Spleen (tissue), 11 donors: ENCODE results near the gene RNPEPL1. TPM values are rescaled to one million over a fixed set of nuclear protein-coding genes. Genes with fewer than 3 reads are reported as not detected.

Source experiments
- DNase-seq: peaks from one replicate; pipeline ENCODE4 v3.0.0-alpha.2; 2020
- H3K27ac ChIP-seq, 8 donors: fragments of 200-600 bp; sonication (generic) in 7 of 8; 1 replicate in 4 of 8; 2 replicates in 4 of 8; pipeline versions ENCODE4 v1.5.0 to v1.8.0; 2016 to 2021; ENCODE audit warnings: inconsistent platforms in 4 of 8, mild to moderate bottlenecking in 4 of 8, moderate library complexity in 1 of 8
- H3K27me3 ChIP-seq, 7 donors: fragments of 200-600 bp; sonication (generic) in 6 of 7; replicated peaks in 1 of 7; 1 replicate in 4 of 7; 2 replicates in 3 of 7; pipeline versions ENCODE4 v1.5.0 to v1.8.0; 2016 to 2021; ENCODE audit warnings: inconsistent platforms in 3 of 7, mild to moderate bottlenecking in 1 of 7
- H3K36me3 ChIP-seq, 6 donors: fragments of 200-600 bp; sonication (generic) in 5 of 6; 1 replicate in 4 of 6; 2 replicates in 2 of 6; pipeline versions ENCODE4 v1.5.0 to v1.8.0; 2016 to 2021; ENCODE audit warnings: inconsistent platforms in 2 of 6
- H3K4me1 ChIP-seq, 6 donors: fragments of 200-600 bp; sonication (generic) in 5 of 6; 1 replicate in 3 of 6; 2 replicates in 3 of 6; pipeline versions ENCODE4 v1.5.0 to v1.8.0; 2016 to 2021; ENCODE audit warnings: inconsistent platforms in 3 of 6
- H3K4me3 ChIP-seq, 8 donors: fragments of 200-600 bp; sonication (generic) in 7 of 8; 1 replicate in 4 of 8; 2 replicates in 4 of 8; pipeline versions ENCODE4 v1.5.0 to v1.8.0; 2016 to 2021; ENCODE audit warnings: inconsistent platforms in 4 of 8, mild to moderate bottlenecking in 4 of 8, moderate library complexity in 2 of 8
- H3K9me3 ChIP-seq, 8 donors: fragments of 200-600 bp; sonication (generic) in 7 of 8; 1 replicate in 4 of 8; 2 replicates in 4 of 8; pipeline versions ENCODE4 v1.5.0 to v1.8.0; 2016 to 2021; ENCODE audit warnings: inconsistent platforms in 4 of 8
- POLR2A ChIP-seq, 3 donors: fragments of 450-650 bp; IDR thresholded peaks; one replicate each; pipeline ENCODE4 v1.5.1; 2017; ENCODE audit warnings: antibody characterized with exemption in 3 of 3, mild to moderate bottlenecking in 1 of 3
- POLR2AphosphoS5 ChIP-seq, 3 donors: sonication (generic); formaldehyde crosslinking; IDR thresholded peaks; one replicate each; pipeline ENCODE4 v1.5.1; 2017; ENCODE audit warnings: antibody characterized with exemption in 3 of 3
- WGBS, 5 donors: extraction: QIAGEN DNeasy Blood & Tissue Kit in 3 of 5; methylation state at CpG; one replicate each; pipeline versions ENCODE4 v1.1.5 to v1.1.7; 2013 to 2018; 5-methylcytosine and 5-hydroxymethylcytosine counted together
- intact Hi-C: fragments of 100-400 bp; cut with DNase I; formaldehyde crosslinking; loops from one replicate; pipeline ENCODE4 v1.15.0; 2023; ENCODE audit warnings: low total_unique reads
- polyA plus RNA-seq, 3 donors: library from polyadenylated mRNA; stranded (reverse); fragments of 200-250 nt; gene quantifications; one replicate each; pipeline ENCODE4 v1.2.1, GENCODE V29; 2013
- total RNA-seq, 7 donors: library from RNA; depleted of rRNA in 3 of 7; stranded (reverse); fragments of >200 nt in 3 of 7; fragmentation: NEBNext Ultra II Directional in 4 of 7; extraction: Animal tissue kit (Norgen Biotek cat#: 25700) in 4 of 7; gene quantifications; one replicate each; pipeline versions ENCODE4 v1.1.0 to v1.2.1, GENCODE V29; 2016 to 2021
- TF ChIP-seq, protein P1 (sequence below), 11 experiments: fragments of 200-600 bp in 7 of 11; fragments of 450-650 bp in 4 of 11; sonication (generic) in 4 of 11; IDR thresholded peaks in 8 of 11; conservative IDR thresholded peaks in 3 of 11; 1 replicate in 7 of 11; 2 replicates in 4 of 11; pipeline versions ENCODE4 v1.4.0 to v1.8.0; 2016 to 2021; ENCODE audit warnings: antibody characterized with exemption in 11 of 11, inconsistent platforms in 4 of 11, mild to moderate bottlenecking in 1 of 11
- donor health status: healthy with polysubstance abuse.
- donor health status: DM: no; HTN: no; CAD: no; lungs with moderate emphysema.
- donor health status: DM: no; HTN: no; CAD: no.
- donor health status: Bipolar disorder and iron deficiency.
- donor health status: healthy.
- donor health status: DM: no; HTN: no; CAD: no.
- donor health status: DM: yes; HTN: yes; CAD: no.

The RNPEPL1 gene
- total and polyA plus RNA-seq, 10 donors = 57.2 to 165 (median 87.4) TPM

DNA sequence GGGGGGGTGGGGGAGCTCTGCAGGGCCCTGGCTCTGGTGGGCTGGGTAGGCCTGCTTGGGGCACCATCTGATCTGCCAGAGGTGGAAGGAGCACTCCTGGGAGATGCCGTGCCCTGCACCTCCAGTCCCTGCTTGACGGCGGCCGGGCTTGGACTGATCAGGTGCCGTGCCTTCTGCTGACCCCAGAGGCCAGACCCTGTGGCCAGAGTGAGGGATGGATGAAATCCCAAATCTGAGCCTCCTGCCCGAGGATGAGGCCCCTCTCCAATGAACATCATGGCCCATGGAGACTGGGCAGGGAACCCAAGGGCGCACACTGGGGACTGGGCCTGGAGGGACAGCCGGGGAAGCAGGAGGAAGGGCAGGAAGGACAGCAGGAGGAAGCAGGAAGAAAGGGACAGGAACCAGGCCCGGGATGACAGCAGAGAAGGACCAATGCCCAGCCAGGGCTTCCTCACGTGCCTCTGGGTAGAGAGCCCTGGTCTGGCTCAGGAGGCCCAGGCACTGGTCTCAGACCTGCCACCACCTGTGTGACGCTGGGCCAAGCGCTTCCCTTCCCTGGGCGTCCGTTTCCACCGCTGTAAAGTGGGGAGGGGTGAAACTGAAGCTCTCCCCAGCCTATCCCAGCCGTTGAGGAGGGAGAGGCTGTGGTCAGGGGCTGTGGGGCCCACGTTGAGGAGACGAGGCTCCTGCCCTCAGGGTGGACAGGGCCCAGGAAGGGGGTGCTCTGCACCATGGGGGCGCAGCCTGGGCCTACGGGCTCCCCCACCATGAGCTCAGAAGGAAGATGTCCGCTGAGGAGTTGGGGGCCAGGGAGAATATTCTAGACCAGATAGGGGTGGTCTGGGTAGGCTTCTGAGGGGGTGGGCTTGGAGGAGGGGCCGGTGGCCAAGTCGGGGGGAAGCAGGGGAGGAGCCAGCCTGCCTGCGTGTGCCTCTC, 56.0 kb downstream of the RNPEPL1 start:
- peak overlapping the region in 7 of 8 donors; percentile 39 to 85 (median 58) for H3K27ac ChIP-seq

DNA sequence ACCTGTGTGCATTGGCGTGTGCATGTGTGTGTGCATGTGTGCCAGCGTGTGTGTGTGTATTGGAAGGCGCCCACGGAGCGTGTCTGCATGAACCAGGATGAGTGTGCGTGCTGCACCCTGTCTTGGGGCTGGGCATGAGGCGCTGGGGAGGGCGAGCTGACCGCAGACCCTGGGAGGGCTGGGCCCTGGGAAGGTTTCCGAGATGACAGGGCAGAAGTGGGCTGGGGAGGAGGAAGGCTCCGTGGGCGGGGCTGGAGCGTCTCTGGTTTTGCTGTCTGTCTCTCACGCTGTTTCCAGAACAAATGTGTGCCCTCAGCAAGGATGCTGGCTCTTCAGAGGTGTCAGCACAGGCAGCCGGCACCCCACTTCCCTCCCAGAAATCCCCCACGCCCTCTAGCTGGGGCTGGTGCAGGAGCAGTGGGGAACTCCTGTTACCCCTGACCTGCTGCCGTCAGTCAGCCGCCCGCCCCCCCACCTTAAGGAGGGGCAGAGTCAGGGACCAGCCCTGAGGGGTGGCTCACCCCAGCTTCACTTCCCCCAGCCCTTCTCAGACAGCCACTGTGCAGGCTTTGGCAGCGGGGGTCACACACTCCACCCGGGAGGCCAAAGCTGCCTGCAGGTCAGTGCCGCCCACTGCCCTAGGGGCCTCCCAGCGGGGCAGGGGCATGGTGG, 56.8 kb downstream of the RNPEPL1 start, which contains the start of gene GPR35:
GPR35 (plus strand) TSS at position 531 of the 672 bp plus-strand sequence. CDS start 4,473 bp downstream, outside the sequence.
- Histone ChIP-seq H3K4me3 (peak within 1 kb of the TSS in 3 of 8 donors; percentile 18 to 49 (median 22)), H3K9me3 (no peaks in the 10 kb centered on the region), H3K4me1 (peaks cover 3 to 73% (median 62%) of the 10 kb centered on the region in 6 donors), H3K36me3 (peaks cover 0 to 9% (median under 1%) of the 10 kb centered on the region in 6 donors), H3K27ac (peak within 1 kb of the TSS in 7 of 8 donors; percentile 39 to 85 (median 58)), H3K27me3 (peaks cover 0 to 4% (median 0%) of the 10 kb centered on the region in 7 donors)
- WGBS, 5 donors = 22 to 33% (median 25%) methylated on average over 19 to 23 of the region's 23 CpGs
- DNase-seq = peak; percentile 88
- TF ChIP-seq, protein P1, sequence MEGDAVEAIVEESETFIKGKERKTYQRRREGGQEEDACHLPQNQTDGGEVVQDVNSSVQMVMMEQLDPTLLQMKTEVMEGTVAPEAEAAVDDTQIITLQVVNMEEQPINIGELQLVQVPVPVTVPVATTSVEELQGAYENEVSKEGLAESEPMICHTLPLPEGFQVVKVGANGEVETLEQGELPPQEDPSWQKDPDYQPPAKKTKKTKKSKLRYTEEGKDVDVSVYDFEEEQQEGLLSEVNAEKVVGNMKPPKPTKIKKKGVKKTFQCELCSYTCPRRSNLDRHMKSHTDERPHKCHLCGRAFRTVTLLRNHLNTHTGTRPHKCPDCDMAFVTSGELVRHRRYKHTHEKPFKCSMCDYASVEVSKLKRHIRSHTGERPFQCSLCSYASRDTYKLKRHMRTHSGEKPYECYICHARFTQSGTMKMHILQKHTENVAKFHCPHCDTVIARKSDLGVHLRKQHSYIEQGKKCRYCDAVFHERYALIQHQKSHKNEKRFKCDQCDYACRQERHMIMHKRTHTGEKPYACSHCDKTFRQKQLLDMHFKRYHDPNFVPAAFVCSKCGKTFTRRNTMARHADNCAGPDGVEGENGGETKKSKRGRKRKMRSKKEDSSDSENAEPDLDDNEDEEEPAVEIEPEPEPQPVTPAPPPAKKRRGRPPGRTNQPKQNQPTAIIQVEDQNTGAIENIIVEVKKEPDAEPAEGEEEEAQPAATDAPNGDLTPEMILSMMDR (IDR thresholded peaks at IDR 0.05 in 8 of 11, conservative IDR thresholded peaks at IDR 0.05 in 3 of 11) = peak in 2 of 11 experiments; percentile 25 to 43
- no peak for TF ChIP-seq POLR2A (IDR thresholded peaks at IDR 0.05)
- TF ChIP-seq POLR2AphosphoS5 (IDR thresholded peaks at IDR 0.05) = peak; percentile 49 to 72 (median 60)
- intact Hi-C loops = no loop called here

More for the DNA sequence above, 56.0 kb downstream of the RNPEPL1 start:
- WGBS, 5 donors = 59 to 73% (median 67%) methylated on average over 19 to 24 of the region's 24 CpGs
- H3K4me3 ChIP-seq = peak overlapping the region in 1 of 8 donors; percentile 49
- H3K36me3 ChIP-seq = peaks cover 0 to 9% (median 0%) of the 10 kb centered on the region in 6 donors
- peaks cover 3 to 80% (median 69%) of the 10 kb centered on the region in 6 donors for H3K4me1 ChIP-seq
- intact Hi-C loops = no loop called here
- TF ChIP-seq, protein P1 (IDR thresholded peaks at IDR 0.05 in 8 of 11, conservative IDR thresholded peaks at IDR 0.05 in 3 of 11) = no peak
- TF ChIP-seq POLR2AphosphoS5 (IDR thresholded peaks at IDR 0.05) (no peak), POLR2A (IDR thresholded peaks at IDR 0.05) (no peak)
- peak; percentile 73 for DNase-seq
- H3K9me3 ChIP-seq = no peaks in the 10 kb centered on the region
- H3K27me3 ChIP-seq = peaks cover 0 to 4% (median 0%) of the 10 kb centered on the region in 7 donors

DNA sequence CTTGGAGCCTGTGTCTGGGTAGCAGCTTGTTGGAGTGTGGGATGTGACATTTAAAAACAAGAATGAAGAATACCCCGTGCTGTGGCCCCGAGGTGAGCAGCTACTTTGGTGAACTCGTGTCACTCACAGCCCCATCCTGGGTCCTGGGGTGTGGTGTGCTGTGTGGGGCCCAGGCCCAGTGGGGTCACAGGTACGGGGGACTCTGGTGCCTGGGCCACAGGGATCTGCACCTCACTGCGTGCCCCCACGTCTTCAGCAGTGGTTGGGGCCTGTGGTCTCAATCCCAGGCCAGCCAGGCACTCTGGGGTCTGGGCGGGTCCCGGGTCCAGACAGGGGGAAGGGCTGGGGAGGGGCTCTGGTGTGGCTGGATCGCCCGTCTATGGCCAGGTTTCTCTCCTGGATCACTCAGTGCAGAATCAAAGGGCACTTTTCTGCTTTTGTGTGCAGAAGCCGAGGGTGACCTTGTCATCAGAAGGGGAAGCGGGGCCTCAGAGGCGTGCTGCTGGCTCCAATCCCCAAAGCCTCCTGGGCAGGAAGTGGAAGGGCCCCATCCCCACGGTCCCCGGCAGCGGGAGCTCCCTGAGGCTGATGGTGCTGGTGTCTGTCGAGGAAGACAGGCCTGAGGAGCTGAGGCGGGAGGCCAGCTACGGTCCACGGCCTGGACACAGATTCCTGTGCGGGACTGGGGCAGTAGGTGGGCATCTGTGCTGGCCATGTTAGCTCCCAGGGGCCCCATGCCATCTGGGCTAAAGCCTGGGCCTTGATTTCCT, 58.4 kb downstream of the RNPEPL1 start:
- H3K36me3 ChIP-seq = peaks cover 0 to 25% (median 2%) of the 10 kb centered on the region in 6 donors
- peaks cover 0 to 4% (median 0%) of the 10 kb centered on the region in 7 donors for H3K27me3 ChIP-seq
- DNase-seq = peak; percentile 82
- H3K9me3 ChIP-seq = no peaks in the 10 kb centered on the region
- peak overlapping the region in 1 of 8 donors; percentile 36 for H3K4me3 ChIP-seq
- intact Hi-C loops = no loop called here
- H3K27ac ChIP-seq = peak overlapping the region in 5 of 8 donors; percentile 26 to 80 (median 55)
- TF ChIP-seq, protein P1 (IDR thresholded peaks at IDR 0.05 in 8 of 11, conservative IDR thresholded peaks at IDR 0.05 in 3 of 11) = no peak
- TF ChIP-seq POLR2AphosphoS5 (IDR thresholded peaks at IDR 0.05) = peak; percentile 57 to 68 (median 68)
- H3K4me1 ChIP-seq = peaks cover 3 to 57% (median 46%) of the 10 kb centered on the region in 6 donors
- 22 to 45% (median 30%) methylated on average over 8 to 21 of the region's 21 CpGs for WGBS, 5 donors
